ENCODE data around the gene ELFN1.

Gene ELFN1

GRCh38 chr7:1626769-1627168 is 43.3 kb upstream of the ELFN1 start:
- H3K9me3 ChIP-seq (ENCODE audit: insufficient read depth, low read length) = no peaks in the 10 kb centered on the region
- no peak overlapping the region for H3K27ac ChIP-seq (ENCODE audit: low read depth, low read length)
- no peaks in the 10 kb centered on the region for H3K79me2 ChIP-seq (ENCODE audit: insufficient read depth, low read length)
- H3K4me3 ChIP-seq (ENCODE audit: insufficient read depth, low read length, poor library complexity, severe bottlenecking) = no peak overlapping the region
- no peaks in the 10 kb centered on the region for H3K36me3 ChIP-seq (ENCODE audit: low read length)
- no peaks in the 10 kb centered on the region for H4K20me1 ChIP-seq (ENCODE audit: low read depth, low read length)
- H3K9me2 ChIP-seq (replicated peaks; ENCODE audit: insufficient read depth, low read length) = no peaks in the 10 kb centered on the region
- no peak overlapping the region for H2AFZ ChIP-seq (ENCODE audit: low read depth, low read length, severe bottlenecking)
- H3K27me3 ChIP-seq (ENCODE audit: low read length) = no peaks in the 10 kb centered on the region
- H3K4me2 ChIP-seq (ENCODE audit: low read depth, low read length, poor library complexity, severe bottlenecking) = no peak overlapping the region
- no peak for TF ChIP-seq CTCF (IDR thresholded peaks at IDR 0.05; ENCODE audit: insufficient read depth, low read length, poor library complexity, severe bottlenecking)
- TF ChIP-seq EZH2phosphoT487 (conservative IDR thresholded peaks at IDR 0.05; ENCODE audit: low read length) = no peak
- H3K9ac ChIP-seq (ENCODE audit: low read length) = no peak overlapping the region
- no peaks in the 10 kb centered on the region for H3F3A ChIP-seq (ENCODE audit: insufficient read depth)

GRCh38 chr7:1630700-1631336 is 39.3 kb upstream of the ELFN1 start:
- TF ChIP-seq EZH2phosphoT487 (conservative IDR thresholded peaks at IDR 0.05; ENCODE audit: low read length) (no peak), CTCF (IDR thresholded peaks at IDR 0.05; ENCODE audit: insufficient read depth, low read length, poor library complexity, severe bottlenecking) (no peak)
- H3F3A ChIP-seq (ENCODE audit: insufficient read depth) = no peaks in the 10 kb centered on the region
- no peak overlapping the region for H3K4me2 ChIP-seq (ENCODE audit: low read depth, low read length, poor library complexity, severe bottlenecking)
- H2AFZ ChIP-seq (ENCODE audit: low read depth, low read length, severe bottlenecking) = no peak overlapping the region
- no peaks in the 10 kb centered on the region for H3K79me2 ChIP-seq (ENCODE audit: insufficient read depth, low read length)
- H4K20me1 ChIP-seq (ENCODE audit: low read depth, low read length) = no peaks in the 10 kb centered on the region
- no peak overlapping the region for H3K27ac ChIP-seq (ENCODE audit: low read depth, low read length)
- no peaks in the 10 kb centered on the region for H3K9me3 ChIP-seq (ENCODE audit: insufficient read depth, low read length)
- no peak overlapping the region for H3K4me3 ChIP-seq (ENCODE audit: insufficient read depth, low read length, poor library complexity, severe bottlenecking)
- no peaks in the 10 kb centered on the region for H3K9me2 ChIP-seq (replicated peaks; ENCODE audit: insufficient read depth, low read length)
- no peaks in the 10 kb centered on the region for H3K36me3 ChIP-seq (ENCODE audit: low read length)
- H3K9ac ChIP-seq (ENCODE audit: low read length) = no peak overlapping the region
- H3K27me3 ChIP-seq (ENCODE audit: low read length) = no peaks in the 10 kb centered on the region; the same call in 1 of the 2 replicates

- TF ChIP-seq EZH2phosphoT487 (conservative IDR thresholded peaks at IDR 0.05; ENCODE audit: low read length) = no peak
- TF ChIP-seq CTCF (IDR thresholded peaks at IDR 0.05; ENCODE audit: insufficient read depth, low read length, poor library complexity, severe bottlenecking) = no peak
- H3F3A ChIP-seq (ENCODE audit: insufficient read depth) = no peaks in the 10 kb centered on the region
- H3K9ac ChIP-seq (ENCODE audit: low read length) = no peak overlapping the region
- H3K9me2 ChIP-seq (replicated peaks; ENCODE audit: insufficient read depth, low read length) = no peaks in the 10 kb centered on the region
- peaks cover under 1% of the 10 kb centered on the region; the same call in 1 of the 2 replicates for H3K9me3 ChIP-seq (ENCODE audit: insufficient read depth, low read length)
- H3K79me2 ChIP-seq (ENCODE audit: insufficient read depth, low read length) = no peaks in the 10 kb centered on the region
- no peaks in the 10 kb centered on the region for H3K36me3 ChIP-seq (ENCODE audit: low read length)
- H3K4me2 ChIP-seq (ENCODE audit: low read depth, low read length, poor library complexity, severe bottlenecking) = no peak overlapping the region
- no peaks in the 10 kb centered on the region; the same call in 1 of the 2 replicates for H3K27me3 ChIP-seq (ENCODE audit: low read length)
- H3K4me3 ChIP-seq (ENCODE audit: insufficient read depth, low read length, poor library complexity, severe bottlenecking) = no peak overlapping the region
- H2AFZ ChIP-seq (ENCODE audit: low read depth, low read length, severe bottlenecking) = no peak overlapping the region
- H3K27ac ChIP-seq (ENCODE audit: low read depth, low read length) = no peak overlapping the region
- H4K20me1 ChIP-seq (ENCODE audit: low read depth, low read length) = no peaks in the 10 kb centered on the region
Measured at GRCh38 chr7:1631678-1632077, 38.4 kb upstream of the ELFN1 start.
